IMR-90 (cell line): ENCODE measurements around the gene FNDC3A. TPM values are rescaled to one million over a fixed set of nuclear protein-coding genes. Genes with fewer than 3 reads are reported as not detected.

Experiments used
- ATAC-seq: fragments of 200-7000 bp; cut with Tn5 transposase; 2 replicates; pipeline ENCODE4 v1.9.1; 2020; ENCODE audit warnings: low read depth, mild to moderate bottlenecking, moderate library complexity
- BruUV-seq: library from RNA; stranded (reverse); fragments of 400-500 nt; replicated peaks from 2 replicates; lab custom pipeline; 2021; lab: Mats Ljungman, UMichigan
- CTCF ChIA-PET: fragments of 300-600 bp; formaldehyde crosslinking; extraction: SDS; loops from one replicate; lab custom pipeline; 2021; ENCODE audit warnings: antibody characterized with exemption; lab: Yijun Ruan, JAX
- POLR2A ChIA-PET: fragments of 300-600 bp; sonication (Branson Sonifier 250); formaldehyde crosslinking; loops from one replicate; lab custom pipeline; 2022; ENCODE audit warnings: antibody characterized with exemption; ENCODE audit not compliant: unreplicated experiment; lab: Charles Lee
- DNase-seq: peaks from one replicate; pipeline ENCODE4 v3.0.0; 2013
- H2AFZ ChIP-seq: replicated peaks from 2 replicates; pipeline ENCODE3; 2013; ENCODE audit warnings: low read length, mild to moderate bottlenecking; ENCODE audit not compliant: poor library complexity
- H2AK5ac ChIP-seq: 2 replicates; pipeline ENCODE4 v1.6.1; 2013; ENCODE audit warnings: low read depth, low read length, inconsistent platforms
- H2AK9ac ChIP-seq: replicated peaks from 2 replicates; pipeline ENCODE3; 2013; ENCODE audit warnings: mild to moderate bottlenecking, low read depth, low read length, moderate library complexity; ENCODE audit not compliant: poor library complexity
- H2BK120ac ChIP-seq: 2 replicates; pipeline ENCODE4 v1.6.1; 2013; ENCODE audit warnings: low read depth, low read length, inconsistent platforms
- H2BK15ac ChIP-seq: 3 replicates; pipeline ENCODE4 v1.6.1; 2013; ENCODE audit warnings: low read depth, low read length, inconsistent platforms
- H2BK20ac ChIP-seq: 2 replicates; pipeline ENCODE4 v1.6.1; 2013; ENCODE audit warnings: low read depth, mild to moderate bottlenecking, inconsistent platforms, low read length, moderate library complexity
- H2BK5ac ChIP-seq: 2 replicates; pipeline ENCODE4 v1.6.1; 2013; ENCODE audit warnings: mild to moderate bottlenecking, low read depth, low read length, inconsistent platforms; ENCODE audit not compliant: poor library complexity, severe bottlenecking
- H3K14ac ChIP-seq: replicated peaks from 2 replicates; pipeline ENCODE4 v1.6.1; 2013; ENCODE audit warnings: low read depth, low read length, inconsistent platforms
- H3K18ac ChIP-seq: 2 replicates; pipeline ENCODE4 v1.6.1; 2013; ENCODE audit warnings: low read depth, low read length, control low read depth
- H3K23ac ChIP-seq: 2 replicates; pipeline ENCODE4 v1.6.1; 2013; ENCODE audit warnings: low read depth, low read length, inconsistent platforms
- H3K27ac ChIP-seq: 2 replicates; pipeline ENCODE4 v1.5.1; 2013; ENCODE audit warnings: mild to moderate bottlenecking, control low read depth, low read length; ENCODE audit not compliant: insufficient read depth
- H3K27me3 ChIP-seq: 2 replicates; pipeline ENCODE4 v1.6.1; 2013; ENCODE audit warnings: low read length; ENCODE audit not compliant: control insufficient read depth, insufficient read depth
- H3K36me3 ChIP-seq: 2 replicates; pipeline ENCODE4 v1.6.1; 2013; ENCODE audit warnings: low read length, mixed read lengths; ENCODE audit not compliant: control insufficient read depth, insufficient read depth
- H3K4ac ChIP-seq: 2 replicates; pipeline ENCODE4 v1.6.1; 2013; ENCODE audit warnings: low read depth, low read length, inconsistent platforms
- H3K4me1 ChIP-seq: 2 replicates; pipeline ENCODE4 v1.6.1; 2013; ENCODE audit warnings: low read length, mixed read lengths; ENCODE audit not compliant: control insufficient read depth, insufficient read depth
- H3K4me2 ChIP-seq: 2 replicates; pipeline ENCODE4 v1.6.1; 2013; ENCODE audit warnings: low read depth, mild to moderate bottlenecking, control low read depth, low read length, moderate library complexity
- H3K4me3 ChIP-seq: 2 replicates; pipeline ENCODE4 v1.5.1; 2013; ENCODE audit warnings: low read depth, mild to moderate bottlenecking, control low read depth, low read length, moderate library complexity; ENCODE audit not compliant: insufficient read depth
- H3K56ac ChIP-seq: 2 replicates; pipeline ENCODE4 v1.6.1; 2013; ENCODE audit warnings: low read length, inconsistent platforms; ENCODE audit not compliant: insufficient read depth; ENCODE audit errors: extremely low read depth
- H3K79me1 ChIP-seq, 2 experiments: 2 replicates each; pipeline ENCODE4 v1.6.1; 2013; ENCODE audit warnings: low read length in 2 of 2, inconsistent platforms in 1 of 2, low read depth in 1 of 2
- H3K9ac ChIP-seq: 2 replicates; pipeline ENCODE4 v1.6.1; 2013; ENCODE audit warnings: low read depth, low read length, control low read depth
- H3K9me1 ChIP-seq: 2 replicates; pipeline ENCODE4 v1.6.1; 2013; ENCODE audit warnings: low read length, inconsistent platforms; ENCODE audit not compliant: insufficient read depth
- H3K9me3 ChIP-seq: 2 replicates; pipeline ENCODE4 v1.6.1; 2013; ENCODE audit warnings: low read length; ENCODE audit not compliant: control insufficient read depth, insufficient read depth
- H4K20me1 ChIP-seq: 2 replicates; pipeline ENCODE4 v1.6.1; 2013; ENCODE audit warnings: low read length, inconsistent platforms; ENCODE audit not compliant: insufficient read depth
- H4K5ac ChIP-seq: 2 replicates; pipeline ENCODE4 v1.6.1; 2013; ENCODE audit warnings: mild to moderate bottlenecking, low read depth, low read length, control low read depth
- H4K8ac ChIP-seq, 2 experiments: 2 replicates each; pipeline ENCODE4 v1.6.1; 2013; ENCODE audit warnings: low read depth in 2 of 2, low read length in 2 of 2, control low read depth in 1 of 2, inconsistent platforms in 1 of 2
- H4K91ac ChIP-seq: 2 replicates; pipeline ENCODE4 v1.6.1; 2013; ENCODE audit warnings: low read depth, low read length, inconsistent platforms; ENCODE audit not compliant: insufficient read depth
- ELK1 ChIP-seq: fragments of 150-350 bp; IDR thresholded peaks from 2 replicates; pipeline ENCODE4 v1.6.1; 2016; ENCODE audit warnings: low read depth, mild to moderate bottlenecking, low read length, moderate library complexity, borderline replicate concordance
- FOS ChIP-seq: fragments of 150-350 bp; IDR thresholded peaks from 2 replicates; pipeline ENCODE4 v1.6.1; 2016; ENCODE audit warnings: low read depth, low read length
- MAFK ChIP-seq: IDR thresholded peaks from 2 replicates; pipeline ENCODE4 v1.6.1; 2012; ENCODE audit warnings: low read depth, low read length, improper control_type of control experiment
- MAZ ChIP-seq: IDR thresholded peaks from 2 replicates; pipeline ENCODE4 v1.6.1; 2012; ENCODE audit warnings: low read depth, mild to moderate bottlenecking, low read length, improper control_type of control experiment, moderate library complexity, borderline replicate concordance
- NFE2L2 ChIP-seq: fragments of 150-350 bp; IDR thresholded peaks from 2 replicates; pipeline ENCODE4 v1.6.1; 2016; ENCODE audit warnings: low read depth, mild to moderate bottlenecking, low read length
- POLR2A ChIP-seq: IDR thresholded peaks from 2 replicates; pipeline ENCODE4 v1.6.1; 2012; ENCODE audit warnings: mild to moderate bottlenecking, low read depth, low read length
- RAD21 ChIP-seq: IDR thresholded peaks from 2 replicates; pipeline ENCODE4 v1.6.1; 2012; ENCODE audit warnings: low read length, improper control_type of control experiment
- RCOR1 ChIP-seq: IDR thresholded peaks from 2 replicates; pipeline ENCODE4 v1.6.1; 2012; ENCODE audit warnings: mild to moderate bottlenecking, low read length, improper control_type of control experiment; ENCODE audit not compliant: insufficient replicate concordance
- RFX5 ChIP-seq: IDR thresholded peaks from 2 replicates; pipeline ENCODE4 v1.8.0; 2012; ENCODE audit warnings: low read depth, mild to moderate bottlenecking, low read length, moderate library complexity
- SMC3 ChIP-seq: fragments of 150-350 bp; IDR thresholded peaks from 2 replicates; pipeline ENCODE4 v1.6.1; 2016; ENCODE audit warnings: low read depth, mild to moderate bottlenecking, antibody characterized with exemption, low read length, moderate library complexity
- WGBS, 2 experiments: methylation state at CpG; one replicate each; pipeline versions ENCODE4 v1.1.5 to v1.1.7; 2013; ENCODE audit warnings: missing lambda C conversion rate in 2 of 2; ENCODE audit not compliant: insufficient read length in 1 of 2; ENCODE audit errors: extremely low coverage in 2 of 2; 5-methylcytosine and 5-hydroxymethylcytosine counted together
- dilution Hi-C: fragments of 300-500 bp; cut with HindIII; formaldehyde crosslinking; loops from one replicate; pipeline ENCODE4 v1.14.3; 2018; ENCODE audit warnings: low sequenced_read_pairs; ENCODE audit not compliant: unreplicated experiment
- in situ Hi-C: fragments of 300-500 bp; cut with MboI; formaldehyde crosslinking; loops from 3 replicates; pipeline ENCODE4 v1.14.3; 2019; ENCODE audit warnings: low sequenced_read_pairs, inconsistent platforms, mixed read lengths
- intact Hi-C: fragments of 100-400 bp; cut with micrococcal nuclease; formaldehyde crosslinking; loops from 2 replicates; pipeline ENCODE4 v1.10.0; 2022
- polyA plus RNA-seq, 3 experiments: library from polyadenylated mRNA; depleted of rRNA; stranded (reverse); fragments of >200 nt; gene quantifications; 2 replicates each; pipeline ENCODE4 v1.2.3, GENCODE V29; 2012; ENCODE audit warnings: low replicate concordance in 1 of 3
- total RNA-seq: library from RNA; depleted of rRNA; stranded (reverse); fragments of >200 nt; gene quantifications from 2 replicates; pipeline ENCODE4 v1.2.3, GENCODE V29; 2012
- TF ChIP-seq, protein P1 (sequence below): conservative IDR thresholded peaks from 2 replicates; pipeline ENCODE4 v1.5.1; 2012; ENCODE audit warnings: mild to moderate bottlenecking, low read depth, low read length, improper control_type of control experiment
- TF ChIP-seq, protein P2 (sequence below): fragments of 150-350 bp; IDR thresholded peaks from 2 replicates; pipeline ENCODE4 v1.6.1; 2017; ENCODE audit warnings: mild to moderate bottlenecking, antibody characterized with exemption, low read length, low read depth

FNDC3A gene
- total and polyA plus RNA-seq, 2 of the 4 experiments (the other 2 are of a cell fraction) = 29.2 to 60.4 TPM

GRCh38 chr13:49100637-49101570 lies 125.2 kb downstream of the FNDC3A start:
- Histone ChIP-seq H3K4me2 (no peak overlapping the region), H3K4me1 (peaks cover 8% of the 10 kb centered on the region), H4K5ac (no peak overlapping the region), H3K27ac (no peak overlapping the region), H2AK5ac (no peak overlapping the region), H4K8ac (no peak overlapping the region), H3K14ac (no peak overlapping the region), H3K56ac (no peak overlapping the region), H3K18ac (no peak overlapping the region), H4K91ac (no peak overlapping the region), H3K23ac (no peak overlapping the region), H3K9me1 (no peaks in the 10 kb centered on the region; the same call in 1 of the 2 replicates), H3K36me3 (no peaks in the 10 kb centered on the region), H3K9me3 (no peaks in the 10 kb centered on the region), H2AK9ac (no peak overlapping the region), H2BK5ac (no peak overlapping the region), H3K79me1 (peaks cover 18 to 27% of the 10 kb centered on the region in 2 experiments), H2BK20ac (no peak overlapping the region), H2AFZ (no peak overlapping the region), H2BK15ac (no peak overlapping the region), H3K4ac (no peak overlapping the region), H3K9ac (no peak overlapping the region), H2BK120ac (no peak overlapping the region), H3K4me3 (no peak overlapping the region), H3K27me3 (no peaks in the 10 kb centered on the region), H4K20me1 (no peaks in the 10 kb centered on the region)
- WGBS, 2 experiments = no CpG with 5 or more reads among the region's 6 CpGs
- CTCF ChIA-PET = no interaction called here
- POLR2A ChIA-PET = no interaction called here
- in situ Hi-C loops = no loop called here
- dilution Hi-C loops = no loop called here
- no peak for DNase-seq
- TF ChIP-seq FOS = no peak
- no peak for TF ChIP-seq MAFK
- no peak for TF ChIP-seq RFX5
- no peak for TF ChIP-seq POLR2A
- no peak for TF ChIP-seq ELK1
- TF ChIP-seq RAD21 = no peak
- no peak for TF ChIP-seq SMC3
- TF ChIP-seq, protein P1, sequence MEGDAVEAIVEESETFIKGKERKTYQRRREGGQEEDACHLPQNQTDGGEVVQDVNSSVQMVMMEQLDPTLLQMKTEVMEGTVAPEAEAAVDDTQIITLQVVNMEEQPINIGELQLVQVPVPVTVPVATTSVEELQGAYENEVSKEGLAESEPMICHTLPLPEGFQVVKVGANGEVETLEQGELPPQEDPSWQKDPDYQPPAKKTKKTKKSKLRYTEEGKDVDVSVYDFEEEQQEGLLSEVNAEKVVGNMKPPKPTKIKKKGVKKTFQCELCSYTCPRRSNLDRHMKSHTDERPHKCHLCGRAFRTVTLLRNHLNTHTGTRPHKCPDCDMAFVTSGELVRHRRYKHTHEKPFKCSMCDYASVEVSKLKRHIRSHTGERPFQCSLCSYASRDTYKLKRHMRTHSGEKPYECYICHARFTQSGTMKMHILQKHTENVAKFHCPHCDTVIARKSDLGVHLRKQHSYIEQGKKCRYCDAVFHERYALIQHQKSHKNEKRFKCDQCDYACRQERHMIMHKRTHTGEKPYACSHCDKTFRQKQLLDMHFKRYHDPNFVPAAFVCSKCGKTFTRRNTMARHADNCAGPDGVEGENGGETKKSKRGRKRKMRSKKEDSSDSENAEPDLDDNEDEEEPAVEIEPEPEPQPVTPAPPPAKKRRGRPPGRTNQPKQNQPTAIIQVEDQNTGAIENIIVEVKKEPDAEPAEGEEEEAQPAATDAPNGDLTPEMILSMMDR = no peak
- TF ChIP-seq NFE2L2 = no peak
- no peak for TF ChIP-seq RCOR1
- TF ChIP-seq, protein P2, sequence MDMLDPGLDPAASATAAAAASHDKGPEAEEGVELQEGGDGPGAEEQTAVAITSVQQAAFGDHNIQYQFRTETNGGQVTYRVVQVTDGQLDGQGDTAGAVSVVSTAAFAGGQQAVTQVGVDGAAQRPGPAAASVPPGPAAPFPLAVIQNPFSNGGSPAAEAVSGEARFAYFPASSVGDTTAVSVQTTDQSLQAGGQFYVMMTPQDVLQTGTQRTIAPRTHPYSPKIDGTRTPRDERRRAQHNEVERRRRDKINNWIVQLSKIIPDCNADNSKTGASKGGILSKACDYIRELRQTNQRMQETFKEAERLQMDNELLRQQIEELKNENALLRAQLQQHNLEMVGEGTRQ = no peak
- no peak for TF ChIP-seq MAZ
- intact Hi-C loops = no loop called here
- ATAC-seq = no peak
- BruUV-seq = no TSS peak
